Neural progenitor cell (in vitro differentiated cells): ENCODE measurements around the gene CDH13.

Experiments used
- CTCF ChIP-seq: fragments of 200-600 bp; sonication (generic); IDR thresholded peaks from 2 replicates; pipeline ENCODE4 v1.5.1; 2017; ENCODE audit warnings: antibody characterized with exemption, mild to moderate bottlenecking
- EZH2 ChIP-seq: fragments of 200-600 bp; sonication (generic); IDR thresholded peaks from 2 replicates; pipeline ENCODE4 v1.6.1; 2017; ENCODE audit warnings: antibody characterized with exemption, mild to moderate bottlenecking, moderate library complexity

GRCh38 chr16:82935766-82936165 is 309.0 kb downstream of the CDH13 start:
- TF ChIP-seq CTCF (no peak), EZH2 (no peak)
